GM12874 (cell line): ENCODE measurements around the gene ROBO3.

Experiments
- TF ChIP-seq, protein P1 (sequence below): IDR thresholded peaks from 2 replicates; pipeline ENCODE4 v1.5.1; 2011; ENCODE audit warnings: low read depth, mild to moderate bottlenecking, control low read depth, low read length, moderate library complexity; ENCODE audit not compliant: insufficient read depth

Gene ROBO3

DNA sequence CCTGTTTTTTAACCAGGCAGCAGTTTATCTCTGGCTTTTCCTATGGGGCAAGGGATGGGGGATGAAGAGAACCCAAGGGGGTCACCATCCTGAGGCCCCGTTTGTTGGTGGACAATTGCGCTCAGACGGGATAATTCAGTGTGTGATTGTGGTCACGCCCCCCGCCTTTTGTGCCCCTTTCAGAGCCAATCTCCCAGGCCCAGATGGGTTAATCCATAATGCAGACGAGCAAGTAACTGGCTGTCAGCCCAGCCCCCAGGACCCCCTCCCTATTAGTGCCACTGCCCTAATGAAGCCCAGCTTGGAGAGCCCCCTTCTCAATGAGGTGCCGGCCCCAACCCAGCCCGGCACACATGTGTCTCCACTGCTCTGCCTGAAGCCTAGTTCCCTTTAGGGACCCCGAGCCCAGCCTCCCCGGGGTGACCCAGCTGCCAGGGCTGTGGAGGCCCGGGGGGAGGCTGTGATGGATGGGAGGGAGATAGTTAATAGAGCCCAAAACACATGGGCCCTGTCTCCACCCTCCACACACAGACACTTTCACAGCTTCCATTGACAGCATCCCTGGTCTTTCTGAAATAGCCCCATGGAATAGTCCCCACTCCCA is 19.1 kb upstream of the ROBO3 start:
- TF ChIP-seq, protein P1, sequence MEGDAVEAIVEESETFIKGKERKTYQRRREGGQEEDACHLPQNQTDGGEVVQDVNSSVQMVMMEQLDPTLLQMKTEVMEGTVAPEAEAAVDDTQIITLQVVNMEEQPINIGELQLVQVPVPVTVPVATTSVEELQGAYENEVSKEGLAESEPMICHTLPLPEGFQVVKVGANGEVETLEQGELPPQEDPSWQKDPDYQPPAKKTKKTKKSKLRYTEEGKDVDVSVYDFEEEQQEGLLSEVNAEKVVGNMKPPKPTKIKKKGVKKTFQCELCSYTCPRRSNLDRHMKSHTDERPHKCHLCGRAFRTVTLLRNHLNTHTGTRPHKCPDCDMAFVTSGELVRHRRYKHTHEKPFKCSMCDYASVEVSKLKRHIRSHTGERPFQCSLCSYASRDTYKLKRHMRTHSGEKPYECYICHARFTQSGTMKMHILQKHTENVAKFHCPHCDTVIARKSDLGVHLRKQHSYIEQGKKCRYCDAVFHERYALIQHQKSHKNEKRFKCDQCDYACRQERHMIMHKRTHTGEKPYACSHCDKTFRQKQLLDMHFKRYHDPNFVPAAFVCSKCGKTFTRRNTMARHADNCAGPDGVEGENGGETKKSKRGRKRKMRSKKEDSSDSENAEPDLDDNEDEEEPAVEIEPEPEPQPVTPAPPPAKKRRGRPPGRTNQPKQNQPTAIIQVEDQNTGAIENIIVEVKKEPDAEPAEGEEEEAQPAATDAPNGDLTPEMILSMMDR: no peak

DNA sequence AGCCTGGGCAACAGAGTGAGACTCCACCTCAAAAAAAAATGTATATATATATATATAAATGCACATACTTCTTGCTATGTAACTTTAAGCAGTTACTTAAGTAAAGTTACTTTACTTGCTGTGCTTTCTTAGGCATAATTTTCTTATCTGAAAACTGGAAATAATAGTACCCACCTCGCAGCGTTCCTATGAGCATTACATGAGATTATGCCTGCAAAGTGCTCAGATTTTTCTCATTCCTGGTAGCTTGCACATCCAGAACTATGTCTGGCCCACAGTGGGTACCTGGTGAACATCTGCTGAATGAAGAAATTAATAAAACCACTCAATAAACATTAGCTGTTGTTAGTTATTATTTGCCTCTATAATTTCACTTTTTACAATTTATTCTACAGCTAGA is 6.1 kb upstream of the ROBO3 start:
- TF ChIP-seq, protein P1: no peak

DNA sequence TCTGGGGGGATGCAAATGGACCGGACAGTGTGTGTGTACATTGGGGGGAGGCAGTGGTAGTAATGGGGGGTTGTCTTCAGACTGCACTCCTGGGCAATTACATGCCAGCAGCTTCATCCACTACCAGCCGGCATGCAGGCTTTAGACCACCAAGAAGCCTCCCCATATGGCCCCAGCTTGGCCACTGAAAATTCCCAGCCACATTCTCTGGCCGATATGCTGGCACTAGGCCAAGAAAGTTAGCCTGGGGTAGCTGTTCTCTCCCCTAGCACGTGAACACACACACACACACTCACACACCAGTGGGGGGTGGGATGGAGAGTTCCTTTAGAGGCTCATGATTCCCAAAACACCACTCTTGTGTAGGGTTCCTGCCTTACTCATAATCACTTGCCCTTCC is 3.6 kb upstream of the ROBO3 start:
- TF ChIP-seq, protein P1: no peak

DNA sequence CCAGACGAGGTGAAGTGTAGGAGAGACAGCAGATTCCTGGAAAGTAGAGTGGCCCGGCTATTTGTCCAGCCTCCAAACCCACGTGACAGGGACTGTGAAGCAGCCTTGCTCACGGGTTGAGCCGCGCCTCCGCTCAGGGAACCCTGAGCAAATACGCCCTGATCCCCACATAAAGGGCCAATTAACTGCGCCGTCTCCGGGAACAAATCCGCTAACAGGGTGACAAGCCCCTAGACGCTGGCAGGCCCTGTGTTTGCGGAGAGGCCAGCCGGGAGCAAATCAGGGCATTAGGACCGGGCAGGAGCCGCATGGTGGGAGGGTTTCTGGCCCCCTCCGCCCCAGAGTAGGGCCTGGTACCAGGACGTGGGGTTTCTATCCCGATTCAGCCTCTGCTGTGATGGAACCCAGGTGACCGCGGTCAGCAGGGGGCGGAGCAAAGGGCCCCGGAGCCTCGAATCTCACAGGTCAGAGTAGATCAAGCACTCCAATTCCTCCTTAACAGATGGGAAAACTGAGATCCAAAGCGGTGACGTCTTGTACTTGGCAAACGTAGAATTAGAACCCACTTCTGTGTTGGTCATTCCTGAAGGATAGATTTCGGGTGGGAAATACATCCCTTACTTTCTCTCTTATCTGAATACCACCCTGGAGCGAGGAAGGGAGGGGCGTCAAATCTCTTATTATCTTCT is 2.0 kb upstream of the ROBO3 start:
- TF ChIP-seq, protein P1: no peak

DNA sequence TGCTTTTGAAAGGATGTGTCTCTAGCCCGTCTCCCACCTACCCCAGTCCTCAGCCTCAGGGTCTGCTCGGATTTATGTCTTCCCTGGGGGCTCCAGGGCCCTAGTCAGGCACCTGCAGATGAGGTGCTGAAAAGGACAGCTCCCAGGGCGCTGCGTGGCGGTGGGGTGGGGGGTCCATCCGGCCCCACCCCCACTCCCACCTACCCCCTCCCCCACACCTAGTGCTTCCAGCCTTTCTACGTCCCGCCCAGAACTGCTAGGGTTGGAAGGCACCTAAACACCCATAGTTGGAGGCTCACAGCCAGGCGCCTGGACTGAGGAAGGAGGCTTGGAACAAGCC is 1.4 kb upstream of the ROBO3 start:
- TF ChIP-seq, protein P1: no peak

DNA sequence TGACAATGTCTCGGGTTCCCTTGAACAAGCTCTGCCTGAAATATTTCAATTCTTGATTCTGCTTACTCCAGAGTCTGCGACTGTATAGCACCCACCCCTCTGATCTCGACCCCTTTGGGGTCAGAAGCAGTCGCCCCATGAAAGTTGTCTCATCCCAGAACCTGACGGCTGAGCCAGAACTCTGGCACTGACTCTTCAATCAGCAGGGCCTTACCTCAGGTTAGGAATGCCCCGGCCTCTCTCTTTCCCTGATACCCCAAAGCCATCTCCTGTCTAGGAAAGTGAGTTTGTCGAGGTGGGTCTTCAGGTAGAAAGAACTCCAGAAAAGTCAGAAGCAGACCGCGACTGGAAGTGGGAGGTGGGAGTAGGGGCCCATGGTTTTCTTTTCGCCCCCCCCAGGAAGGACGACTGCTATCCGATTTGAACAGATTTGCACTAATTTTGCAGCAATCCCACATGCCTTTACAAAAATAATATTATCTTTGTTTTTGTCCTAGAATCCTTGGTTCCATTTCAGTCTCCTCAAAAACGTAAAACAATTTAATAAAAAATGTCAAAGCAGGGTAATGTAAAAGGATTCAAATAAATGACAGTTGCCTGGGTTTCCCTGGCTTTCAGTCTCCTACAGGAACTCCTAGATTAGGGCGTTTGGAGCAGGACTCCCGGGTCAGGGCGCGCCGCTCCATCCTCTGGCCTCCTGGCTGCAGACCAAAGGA is 898 bp upstream of the ROBO3 start:
- TF ChIP-seq, protein P1: no peak

DNA sequence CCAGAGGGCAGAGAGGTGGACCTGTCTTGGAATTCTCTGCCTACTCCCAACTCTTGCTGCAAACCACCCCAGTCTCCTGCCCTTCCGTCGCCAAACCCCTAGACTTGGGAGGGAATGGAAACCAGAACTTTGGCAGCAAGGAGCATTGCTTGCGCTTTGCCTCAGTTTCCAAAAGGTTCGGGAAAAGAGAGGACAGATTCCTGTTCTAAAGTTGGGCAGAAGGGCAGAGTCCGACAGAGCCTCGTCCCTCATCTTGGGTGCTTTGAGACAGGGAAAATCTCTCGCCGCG is 396 bp upstream of the ROBO3 start:
- TF ChIP-seq, protein P1: no peak
